ENCODE data around the gene CDYL.

The CDYL gene

DNA sequence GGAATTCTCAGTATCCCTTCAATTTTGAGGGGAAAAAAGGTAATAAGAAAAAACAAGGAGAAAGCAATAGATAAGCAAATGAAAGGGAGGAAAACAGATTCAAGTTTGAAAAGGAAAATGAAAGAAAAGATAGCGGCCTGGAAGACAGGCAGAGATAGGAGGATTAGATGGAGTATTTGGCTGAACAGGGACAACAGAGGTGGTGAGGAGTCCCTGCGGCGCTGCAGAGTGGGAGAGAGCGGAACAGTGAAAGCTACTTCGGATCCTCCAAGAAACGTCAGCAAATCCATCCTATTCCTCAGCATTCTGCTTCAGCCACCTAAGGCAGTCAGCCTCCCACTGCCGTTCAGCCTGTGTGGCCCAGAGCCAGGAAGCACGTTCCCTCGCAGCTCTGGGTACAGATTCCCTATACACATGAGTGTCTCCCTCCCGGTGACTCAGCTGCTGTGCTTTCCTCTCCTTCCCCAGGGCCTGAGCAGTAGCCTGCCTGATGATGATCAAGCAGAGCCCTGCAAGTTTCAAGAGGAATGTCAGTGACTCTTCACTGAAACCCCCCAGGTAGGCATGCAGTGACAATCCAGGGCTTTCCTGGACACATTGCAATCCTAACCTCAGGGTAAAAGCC, 43.4 kb upstream of the CDYL start:
- TF ChIP-seq, protein P1, sequence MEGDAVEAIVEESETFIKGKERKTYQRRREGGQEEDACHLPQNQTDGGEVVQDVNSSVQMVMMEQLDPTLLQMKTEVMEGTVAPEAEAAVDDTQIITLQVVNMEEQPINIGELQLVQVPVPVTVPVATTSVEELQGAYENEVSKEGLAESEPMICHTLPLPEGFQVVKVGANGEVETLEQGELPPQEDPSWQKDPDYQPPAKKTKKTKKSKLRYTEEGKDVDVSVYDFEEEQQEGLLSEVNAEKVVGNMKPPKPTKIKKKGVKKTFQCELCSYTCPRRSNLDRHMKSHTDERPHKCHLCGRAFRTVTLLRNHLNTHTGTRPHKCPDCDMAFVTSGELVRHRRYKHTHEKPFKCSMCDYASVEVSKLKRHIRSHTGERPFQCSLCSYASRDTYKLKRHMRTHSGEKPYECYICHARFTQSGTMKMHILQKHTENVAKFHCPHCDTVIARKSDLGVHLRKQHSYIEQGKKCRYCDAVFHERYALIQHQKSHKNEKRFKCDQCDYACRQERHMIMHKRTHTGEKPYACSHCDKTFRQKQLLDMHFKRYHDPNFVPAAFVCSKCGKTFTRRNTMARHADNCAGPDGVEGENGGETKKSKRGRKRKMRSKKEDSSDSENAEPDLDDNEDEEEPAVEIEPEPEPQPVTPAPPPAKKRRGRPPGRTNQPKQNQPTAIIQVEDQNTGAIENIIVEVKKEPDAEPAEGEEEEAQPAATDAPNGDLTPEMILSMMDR (IDR thresholded peaks at IDR 0.05; ENCODE audit: extremely low read depth, missing control alignments), result no peak
- DNase-seq (ENCODE audit: low spot score), result no peak

DNA sequence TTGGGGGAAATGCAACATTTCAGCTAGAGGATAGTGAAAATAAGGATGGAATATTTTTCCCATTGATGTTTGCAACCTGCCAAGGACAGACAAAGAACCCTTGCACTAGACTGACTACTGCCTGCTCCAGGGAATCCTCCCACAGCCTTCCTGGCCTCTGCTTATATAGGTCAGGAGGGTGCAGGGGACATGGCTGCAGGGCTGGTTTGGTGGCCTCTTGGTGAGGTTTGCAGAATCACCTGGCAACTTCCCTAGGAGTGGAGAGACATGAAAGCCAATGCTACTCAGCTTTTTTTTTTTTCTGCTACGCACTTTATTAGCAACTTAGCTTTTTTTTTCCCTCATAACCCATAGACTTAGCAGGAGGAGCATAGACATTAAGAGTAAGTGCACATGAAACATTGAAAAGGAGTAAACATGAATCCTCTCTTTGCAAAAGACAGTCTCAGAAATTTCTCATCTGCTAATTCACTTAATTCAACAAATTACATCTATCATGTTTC, 39.8 kb upstream of the CDYL start:
- no peak for DNase-seq (ENCODE audit: low spot score)
- TF ChIP-seq, protein P1 (IDR thresholded peaks at IDR 0.05; ENCODE audit: extremely low read depth, missing control alignments), result no peak

DNA sequence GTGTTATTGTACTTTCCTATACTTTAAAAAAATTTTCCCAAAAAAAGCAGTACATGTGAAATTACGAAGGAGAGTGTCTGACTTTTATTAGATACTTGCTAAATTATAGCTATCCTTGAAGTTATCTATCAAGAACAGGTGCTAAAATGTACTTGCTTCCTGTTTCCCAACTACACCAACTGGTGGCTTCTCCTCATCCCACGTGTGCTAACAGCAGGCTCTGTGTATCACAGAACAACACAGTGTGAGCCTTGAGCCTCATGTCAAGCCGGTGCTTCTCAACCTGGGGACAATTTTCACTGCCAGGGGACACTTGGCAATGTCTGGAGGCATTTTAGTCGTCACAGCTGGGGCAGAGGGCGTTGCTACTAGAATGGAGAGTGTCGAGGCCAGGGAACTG, 36.2 kb upstream of the CDYL start:
- TF ChIP-seq, protein P1 (IDR thresholded peaks at IDR 0.05; ENCODE audit: extremely low read depth, missing control alignments), result no peak
- DNase-seq (ENCODE audit: low spot score), result no peak

DNA sequence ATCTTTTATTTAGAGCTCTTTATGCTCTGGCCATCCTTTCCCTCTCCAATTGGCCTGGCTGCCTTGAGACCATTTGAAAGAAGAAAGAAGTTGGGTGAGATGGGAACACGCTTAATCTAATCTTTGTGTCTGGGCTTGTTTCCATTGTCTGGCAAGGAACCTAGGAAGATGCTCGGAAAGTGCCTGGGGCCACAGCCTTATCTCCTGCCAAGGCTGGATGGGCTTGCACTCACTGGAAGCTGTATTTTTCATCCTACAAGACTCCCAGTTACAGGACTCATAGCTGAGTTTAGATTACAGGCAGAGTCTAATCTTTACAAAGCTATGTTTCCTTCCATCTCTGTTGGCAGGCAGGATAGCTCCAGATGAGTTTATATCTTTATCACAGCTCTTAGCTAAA, 33.1 kb upstream of the CDYL start:
- no peak for DNase-seq (ENCODE audit: low spot score)
- TF ChIP-seq, protein P1 (IDR thresholded peaks at IDR 0.05; ENCODE audit: extremely low read depth, missing control alignments), result no peak

DNA sequence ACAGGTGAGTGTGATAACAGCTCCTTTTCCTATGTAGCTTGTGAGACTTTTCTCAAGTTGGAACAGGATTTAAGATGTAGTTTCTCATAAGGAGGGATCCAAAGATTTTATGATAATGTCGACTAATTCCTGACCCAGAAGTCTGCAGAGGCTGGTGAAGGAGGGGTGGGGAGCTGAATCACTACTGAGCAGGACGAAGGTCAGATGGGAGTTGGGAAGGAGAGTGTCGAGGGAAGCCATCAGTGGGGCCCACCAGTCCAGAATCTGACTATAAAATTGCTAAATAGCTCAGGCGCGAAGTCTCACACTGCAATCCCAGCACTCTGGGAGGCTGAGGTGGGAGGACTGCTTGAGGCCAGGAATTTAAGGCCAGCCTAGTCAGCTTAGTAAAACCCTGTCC, 32.3 kb upstream of the CDYL start:
- no peak for DNase-seq (ENCODE audit: low spot score)
- TF ChIP-seq, protein P1 (IDR thresholded peaks at IDR 0.05; ENCODE audit: extremely low read depth, missing control alignments), result no peak

DNA sequence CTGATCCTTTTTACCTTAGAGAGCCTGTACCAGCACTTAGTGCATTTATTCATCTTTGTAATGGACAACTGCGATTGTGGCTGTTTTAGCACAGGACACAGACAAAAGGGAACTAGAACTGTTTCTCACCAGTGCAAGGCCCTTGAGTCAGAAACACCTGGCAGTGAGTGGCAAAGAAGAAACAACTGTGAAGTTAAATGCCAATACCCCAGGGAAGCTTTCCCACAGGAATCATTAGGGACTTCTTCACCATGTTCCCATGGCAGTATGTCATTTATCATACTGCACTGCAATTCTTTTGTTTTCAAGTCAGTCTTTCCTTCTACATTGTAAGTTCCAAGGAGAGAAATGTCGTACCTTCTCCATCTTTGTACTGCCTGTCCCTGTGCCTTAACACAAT, 28.6 kb upstream of the CDYL start:
- TF ChIP-seq, protein P1 (IDR thresholded peaks at IDR 0.05; ENCODE audit: extremely low read depth, missing control alignments), result no peak
- no peak for DNase-seq (ENCODE audit: low spot score)

DNA sequence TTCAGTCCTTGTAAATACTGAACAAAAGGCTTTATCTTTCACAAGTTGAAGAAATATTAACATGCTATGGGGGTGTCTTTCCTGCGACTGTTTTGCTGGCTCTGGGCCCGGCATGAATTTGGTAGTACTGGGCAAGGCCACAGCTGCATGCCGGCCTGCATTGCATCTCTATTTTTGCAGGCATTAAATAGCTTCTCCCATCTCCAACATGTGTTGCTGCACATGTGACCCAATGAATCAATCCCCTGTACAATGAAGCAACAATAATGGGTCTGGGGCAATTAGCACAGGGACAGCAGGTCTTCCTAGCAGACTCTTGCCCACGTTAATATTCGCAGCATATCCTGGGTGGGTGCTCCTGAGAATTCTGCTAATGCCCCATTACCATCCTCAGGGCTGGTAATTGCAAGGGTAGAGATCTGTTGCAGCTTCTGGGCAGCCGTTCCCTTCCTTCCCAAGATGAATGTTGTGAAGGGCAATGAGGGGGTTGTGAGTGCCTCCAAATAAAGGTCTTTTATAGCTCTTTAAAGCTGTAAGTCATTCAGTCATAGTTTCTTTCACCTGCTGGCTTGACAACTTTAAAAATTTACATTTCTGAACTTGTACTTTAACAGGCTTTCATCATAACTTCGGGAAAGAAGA, 24.3 kb upstream of the CDYL start:
- TF ChIP-seq, protein P1 (IDR thresholded peaks at IDR 0.05; ENCODE audit: extremely low read depth, missing control alignments), result no peak
- no peak for DNase-seq (ENCODE audit: low spot score)

Measured in GM20000 (cell line).